ENCODE results near the gene RBM39. TPM values are rescaled to one million over a fixed set of nuclear protein-coding genes. Genes with fewer than 3 reads are reported as not detected.

Gene RBM39
- polyA plus RNA-seq, 3 donors: 89.5 to 209 (median 98.0) TPM

GRCh38 chr20:35660122-35660937, 81.7 kb downstream of the RBM39 start:
- DNase-seq: no peak
- Histone ChIP-seq H3K4me3 (replicated peaks in 1 of 3; ENCODE audit: low read depth in 2 of 3, low read length in 3 of 3) (no peak overlapping the region), H4K20me1 (ENCODE audit: insufficient read depth, low read length) (peaks cover 62% of the 10 kb centered on the region), H3K9ac (ENCODE audit: insufficient read depth, low read length, poor library complexity, severe bottlenecking) (no peak overlapping the region), H3K4me1 (ENCODE audit: control insufficient read depth in 1 of 2, insufficient read depth in 2 of 2, low read length in 2 of 2) (peaks cover 33 to 37% of the 10 kb centered on the region in 2 donors), H2AFZ (ENCODE audit: insufficient read depth, low read depth, low read length, poor library complexity, severe bottlenecking) (no peak overlapping the region), H3K4me2 (replicated peaks; ENCODE audit: extremely low read depth, low read length, poor library complexity, severe bottlenecking) (no peak overlapping the region), H3K27me3 (ENCODE audit: control insufficient read depth in 2 of 2, insufficient read depth in 2 of 2, low read length in 2 of 2) (no peaks in the 10 kb centered on the region), H3K79me2 (ENCODE audit: insufficient read depth, low read length) (peaks cover 98% of the 10 kb centered on the region), H3K9me3 (replicated peaks in 1 of 2; ENCODE audit: control insufficient read depth in 1 of 2, insufficient read depth in 1 of 2, low read length in 2 of 2) (no peaks in the 10 kb centered on the region), H3K36me3 (replicated peaks in 1 of 2; ENCODE audit: control insufficient read depth in 1 of 2, insufficient read depth in 2 of 2, low read length in 2 of 2) (peaks cover 4 to 21% of the 10 kb centered on the region in 2 donors), H3K27ac (ENCODE audit: low read depth in 1 of 2, low read length in 2 of 2) (peak overlapping the region in 1 of 2 donors; percentile 52)
- intact Hi-C loops (cut with micrococcal nuclease): loop anchor here in 1 of 2 donors (10.0 kb wide), 1 partner anchor 46 kb away; the partner anchor contains the start of gene SPAG4
- Mint-ChIP-seq H3K4me3 (peak overlapping the region in 1 of 2 donors; percentile 27), H3K27ac (peak overlapping the region in 5 of 7 donors; percentile 25 to 75 (median 53)), H3K9me3 (no peaks in the 10 kb centered on the region), H3K27me3 (ENCODE audit: low read depth in 3 of 3) (no peaks in the 10 kb centered on the region), H3K4me1 (peaks cover 47% of the 10 kb centered on the region), H3K36me3 (peaks cover 4 to 8% of the 10 kb centered on the region in 2 donors)
- no peak for TF ChIP-seq CTCF (IDR thresholded peaks at IDR 0.05)
- 98% methylated on average over 7 of the region's 10 CpGs for WGBS (ENCODE audit: insufficient coverage)

GRCh38 chr20:35657271-35657670, 84.8 kb downstream of the RBM39 start:
- Mint-ChIP-seq H3K9me3 (no peaks in the 10 kb centered on the region), H3K36me3 (peaks cover 6 to 8% of the 10 kb centered on the region in 2 donors), H3K4me3 (no peak overlapping the region), H3K27ac (peak overlapping the region in 1 of 7 donors; percentile 52), H3K27me3 (ENCODE audit: low read depth in 3 of 3) (no peaks in the 10 kb centered on the region), H3K4me1 (peaks cover 31% of the 10 kb centered on the region)
- DNase-seq: no peak
- intact Hi-C loops (cut with micrococcal nuclease): no loop called here
- TF ChIP-seq CTCF (IDR thresholded peaks at IDR 0.05): no peak
- H3K9me3 ChIP-seq (replicated peaks in 1 of 2; ENCODE audit: control insufficient read depth in 1 of 2, insufficient read depth in 1 of 2, low read length in 2 of 2): no peaks in the 10 kb centered on the region
- H3K79me2 ChIP-seq (ENCODE audit: insufficient read depth, low read length): peaks cover 100% of the 10 kb centered on the region
- peaks cover 34 to 51% of the 10 kb centered on the region in 2 donors for H3K36me3 ChIP-seq (replicated peaks in 1 of 2; ENCODE audit: control insufficient read depth in 1 of 2, insufficient read depth in 2 of 2, low read length in 2 of 2)
- no peak overlapping the region for H3K9ac ChIP-seq (ENCODE audit: insufficient read depth, low read length, poor library complexity, severe bottlenecking)
- no CpG with 5 or more reads among the region's 1 CpG for WGBS (ENCODE audit: insufficient coverage)
- no peak overlapping the region for H3K4me2 ChIP-seq (replicated peaks; ENCODE audit: extremely low read depth, low read length, poor library complexity, severe bottlenecking)
- no peak overlapping the region for H2AFZ ChIP-seq (ENCODE audit: insufficient read depth, low read depth, low read length, poor library complexity, severe bottlenecking)
- peaks cover 93% of the 10 kb centered on the region for H4K20me1 ChIP-seq (ENCODE audit: insufficient read depth, low read length)
- peaks cover 15 to 16% of the 10 kb centered on the region in 2 donors for H3K4me1 ChIP-seq (ENCODE audit: control insufficient read depth in 1 of 2, insufficient read depth in 2 of 2, low read length in 2 of 2)
- no peak overlapping the region for H3K4me3 ChIP-seq (replicated peaks in 1 of 3; ENCODE audit: low read depth in 2 of 3, low read length in 3 of 3)
- H3K27me3 ChIP-seq (ENCODE audit: control insufficient read depth in 2 of 2, insufficient read depth in 2 of 2, low read length in 2 of 2): no peaks in the 10 kb centered on the region
- peak overlapping the region in 1 of 2 donors; percentile 25 for H3K27ac ChIP-seq (ENCODE audit: low read depth in 1 of 2, low read length in 2 of 2)

All from CD14-positive monocyte (primary cell).